ENCODE data around the gene ENOX1.

- no peak for TF ChIP-seq CTCF (IDR thresholded peaks at IDR 0.05; ENCODE audit: control extremely low read depth in 1 of 3, insufficient read depth in 1 of 3, low read depth in 1 of 3, low read length in 3 of 3)
- TF ChIP-seq JUND (IDR thresholded peaks at IDR 0.05; ENCODE audit: low read length), result no peak
- TF ChIP-seq POLR2AphosphoS5 (IDR thresholded peaks at IDR 0.05; ENCODE audit: low read depth, low read length), result no peak
- no peak for TF ChIP-seq SRF (IDR thresholded peaks at IDR 0.05; ENCODE audit: low read depth, low read length)
- no peak for TF ChIP-seq POLR2A (IDR thresholded peaks at IDR 0.05; ENCODE audit: control extremely low read depth in 1 of 2, low read depth in 2 of 2, low read length in 2 of 2)
- no peak for TF ChIP-seq RFX5 (IDR thresholded peaks at IDR 0.05; ENCODE audit: borderline replicate concordance, low read depth, low read length)
- no peak for TF ChIP-seq SAP30 (IDR thresholded peaks at IDR 0.05; ENCODE audit: insufficient read depth, insufficient replicate concordance, low read length)
Measured at GRCh38 chr13:43698758-43699157, 88.0 kb downstream of the ENOX1 start.

Measured in H1 (cell line).